IMR-90 (cell line): ENCODE data around the gene TBC1D32. TPM values are rescaled to one million over a fixed set of nuclear protein-coding genes. Genes with fewer than 3 reads are reported as not detected.

Source experiments
- ATAC-seq: fragments of 200-7000 bp; cut with Tn5 transposase; 2 replicates; pipeline ENCODE4 v1.9.1; 2020; ENCODE audit warnings: low read depth, mild to moderate bottlenecking, moderate library complexity
- BruUV-seq: library from RNA; stranded (reverse); fragments of 400-500 nt; replicated peaks from 2 replicates; lab custom pipeline; 2021; lab: Mats Ljungman, UMichigan
- CTCF ChIA-PET: fragments of 300-600 bp; formaldehyde crosslinking; extraction: SDS; loops from one replicate; lab custom pipeline; 2021; ENCODE audit warnings: antibody characterized with exemption; lab: Yijun Ruan, JAX
- POLR2A ChIA-PET: fragments of 300-600 bp; sonication (Branson Sonifier 250); formaldehyde crosslinking; loops from one replicate; lab custom pipeline; 2022; ENCODE audit warnings: antibody characterized with exemption; ENCODE audit not compliant: unreplicated experiment; lab: Charles Lee
- DNase-seq: peaks from one replicate; pipeline ENCODE4 v3.0.0; 2013
- H2AFZ ChIP-seq: replicated peaks from 2 replicates; pipeline ENCODE3; 2013; ENCODE audit warnings: low read length, mild to moderate bottlenecking; ENCODE audit not compliant: poor library complexity
- H2AK5ac ChIP-seq: 2 replicates; pipeline ENCODE4 v1.6.1; 2013; ENCODE audit warnings: low read depth, low read length, inconsistent platforms
- H2AK9ac ChIP-seq: replicated peaks from 2 replicates; pipeline ENCODE3; 2013; ENCODE audit warnings: mild to moderate bottlenecking, low read depth, low read length, moderate library complexity; ENCODE audit not compliant: poor library complexity
- H2BK120ac ChIP-seq: 2 replicates; pipeline ENCODE4 v1.6.1; 2013; ENCODE audit warnings: low read depth, low read length, inconsistent platforms
- H2BK15ac ChIP-seq: 3 replicates; pipeline ENCODE4 v1.6.1; 2013; ENCODE audit warnings: low read depth, low read length, inconsistent platforms
- H2BK20ac ChIP-seq: 2 replicates; pipeline ENCODE4 v1.6.1; 2013; ENCODE audit warnings: low read depth, mild to moderate bottlenecking, inconsistent platforms, low read length, moderate library complexity
- H2BK5ac ChIP-seq: 2 replicates; pipeline ENCODE4 v1.6.1; 2013; ENCODE audit warnings: mild to moderate bottlenecking, low read depth, low read length, inconsistent platforms; ENCODE audit not compliant: poor library complexity, severe bottlenecking
- H3K14ac ChIP-seq: replicated peaks from 2 replicates; pipeline ENCODE4 v1.6.1; 2013; ENCODE audit warnings: low read depth, low read length, inconsistent platforms
- H3K18ac ChIP-seq: 2 replicates; pipeline ENCODE4 v1.6.1; 2013; ENCODE audit warnings: low read depth, low read length, control low read depth
- H3K23ac ChIP-seq: 2 replicates; pipeline ENCODE4 v1.6.1; 2013; ENCODE audit warnings: low read depth, low read length, inconsistent platforms
- H3K27ac ChIP-seq: 2 replicates; pipeline ENCODE4 v1.5.1; 2013; ENCODE audit warnings: mild to moderate bottlenecking, control low read depth, low read length; ENCODE audit not compliant: insufficient read depth
- H3K27me3 ChIP-seq: 2 replicates; pipeline ENCODE4 v1.6.1; 2013; ENCODE audit warnings: low read length; ENCODE audit not compliant: control insufficient read depth, insufficient read depth
- H3K36me3 ChIP-seq: 2 replicates; pipeline ENCODE4 v1.6.1; 2013; ENCODE audit warnings: low read length, mixed read lengths; ENCODE audit not compliant: control insufficient read depth, insufficient read depth
- H3K4ac ChIP-seq: 2 replicates; pipeline ENCODE4 v1.6.1; 2013; ENCODE audit warnings: low read depth, low read length, inconsistent platforms
- H3K4me1 ChIP-seq: 2 replicates; pipeline ENCODE4 v1.6.1; 2013; ENCODE audit warnings: low read length, mixed read lengths; ENCODE audit not compliant: control insufficient read depth, insufficient read depth
- H3K4me2 ChIP-seq: 2 replicates; pipeline ENCODE4 v1.6.1; 2013; ENCODE audit warnings: low read depth, mild to moderate bottlenecking, control low read depth, low read length, moderate library complexity
- H3K4me3 ChIP-seq: 2 replicates; pipeline ENCODE4 v1.5.1; 2013; ENCODE audit warnings: low read depth, mild to moderate bottlenecking, control low read depth, low read length, moderate library complexity; ENCODE audit not compliant: insufficient read depth
- H3K56ac ChIP-seq: 2 replicates; pipeline ENCODE4 v1.6.1; 2013; ENCODE audit warnings: low read length, inconsistent platforms; ENCODE audit not compliant: insufficient read depth; ENCODE audit errors: extremely low read depth
- H3K79me1 ChIP-seq, 2 experiments: 2 replicates each; pipeline ENCODE4 v1.6.1; 2013; ENCODE audit warnings: low read length in 2 of 2, inconsistent platforms in 1 of 2, low read depth in 1 of 2
- H3K9ac ChIP-seq: 2 replicates; pipeline ENCODE4 v1.6.1; 2013; ENCODE audit warnings: low read depth, low read length, control low read depth
- H3K9me1 ChIP-seq: 2 replicates; pipeline ENCODE4 v1.6.1; 2013; ENCODE audit warnings: low read length, inconsistent platforms; ENCODE audit not compliant: insufficient read depth
- H3K9me3 ChIP-seq: 2 replicates; pipeline ENCODE4 v1.6.1; 2013; ENCODE audit warnings: low read length; ENCODE audit not compliant: control insufficient read depth, insufficient read depth
- H4K20me1 ChIP-seq: 2 replicates; pipeline ENCODE4 v1.6.1; 2013; ENCODE audit warnings: low read length, inconsistent platforms; ENCODE audit not compliant: insufficient read depth
- H4K5ac ChIP-seq: 2 replicates; pipeline ENCODE4 v1.6.1; 2013; ENCODE audit warnings: mild to moderate bottlenecking, low read depth, low read length, control low read depth
- H4K8ac ChIP-seq, 2 experiments: 2 replicates each; pipeline ENCODE4 v1.6.1; 2013; ENCODE audit warnings: low read depth in 2 of 2, low read length in 2 of 2, control low read depth in 1 of 2, inconsistent platforms in 1 of 2
- H4K91ac ChIP-seq: 2 replicates; pipeline ENCODE4 v1.6.1; 2013; ENCODE audit warnings: low read depth, low read length, inconsistent platforms; ENCODE audit not compliant: insufficient read depth
- CEBPB ChIP-seq: IDR thresholded peaks from 2 replicates; pipeline ENCODE4 v1.6.1; 2012; ENCODE audit warnings: low read depth, low read length, improper control_type of control experiment
- WGBS, 2 experiments: methylation state at CpG; one replicate each; pipeline versions ENCODE4 v1.1.5 to v1.1.7; 2013; ENCODE audit warnings: missing lambda C conversion rate in 2 of 2; ENCODE audit not compliant: insufficient read length in 1 of 2; ENCODE audit errors: extremely low coverage in 2 of 2; 5-methylcytosine and 5-hydroxymethylcytosine counted together
- dilution Hi-C: fragments of 300-500 bp; cut with HindIII; formaldehyde crosslinking; loops from one replicate; pipeline ENCODE4 v1.14.3; 2018; ENCODE audit warnings: low sequenced_read_pairs; ENCODE audit not compliant: unreplicated experiment
- in situ Hi-C: fragments of 300-500 bp; cut with MboI; formaldehyde crosslinking; loops from 3 replicates; pipeline ENCODE4 v1.14.3; 2019; ENCODE audit warnings: low sequenced_read_pairs, inconsistent platforms, mixed read lengths
- intact Hi-C: fragments of 100-400 bp; cut with micrococcal nuclease; formaldehyde crosslinking; loops from 2 replicates; pipeline ENCODE4 v1.10.0; 2022
- polyA plus RNA-seq, 3 experiments: library from polyadenylated mRNA; depleted of rRNA; stranded (reverse); fragments of >200 nt; gene quantifications; 2 replicates each; pipeline ENCODE4 v1.2.3, GENCODE V29; 2012; ENCODE audit warnings: low replicate concordance in 1 of 3
- total RNA-seq: library from RNA; depleted of rRNA; stranded (reverse); fragments of >200 nt; gene quantifications from 2 replicates; pipeline ENCODE4 v1.2.3, GENCODE V29; 2012
- TF ChIP-seq, protein P1 (sequence below): conservative IDR thresholded peaks from 2 replicates; pipeline ENCODE4 v1.5.1; 2012; ENCODE audit warnings: mild to moderate bottlenecking, low read depth, low read length, improper control_type of control experiment

TBC1D32 gene
- total and polyA plus RNA-seq, 2 of the 4 experiments (the other 2 are of a cell fraction): 3.0 to 7.2 TPM

DNA sequence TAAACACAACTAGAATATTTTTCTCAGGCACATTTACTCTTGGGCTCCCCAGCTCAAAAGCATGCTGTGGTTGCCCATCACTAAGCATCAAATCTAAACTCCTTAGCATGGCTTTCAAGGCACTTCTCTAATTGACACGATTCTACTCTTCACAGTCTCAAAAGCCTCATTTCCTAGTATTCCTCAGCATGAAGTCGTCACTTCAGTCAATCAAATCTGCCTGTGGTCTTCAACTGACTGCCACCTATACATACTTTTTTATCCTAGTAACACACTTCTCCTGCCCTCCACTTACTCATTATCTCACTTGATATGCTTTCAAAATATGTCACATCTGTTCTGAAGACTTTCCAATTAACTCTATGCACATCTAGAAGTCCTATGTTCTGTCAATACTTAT, 110.3 kb downstream of the TBC1D32 start:
- H3K27me3 ChIP-seq: no peaks in the 10 kb centered on the region
- no peaks in the 10 kb centered on the region for H3K36me3 ChIP-seq
- in situ Hi-C loops: no loop called here
- H3K4ac ChIP-seq: no peak overlapping the region
- no peaks in the 10 kb centered on the region for H3K9me3 ChIP-seq
- no peak overlapping the region for H3K27ac ChIP-seq
- H2BK5ac ChIP-seq: no peak overlapping the region
- no peak overlapping the region for H3K23ac ChIP-seq
- H2AFZ ChIP-seq: no peak overlapping the region
- dilution Hi-C loops: no loop called here
- H2AK9ac ChIP-seq: no peak overlapping the region
- no peak overlapping the region for H3K9ac ChIP-seq
- no peak overlapping the region for H2BK15ac ChIP-seq
- H2AK5ac ChIP-seq: no peak overlapping the region
- no peaks in the 10 kb centered on the region for H4K20me1 ChIP-seq
- ATAC-seq: no peak
- 91% methylated on average over 2 of the region's 2 CpGs; no CpG with 5 or more reads in 1 of the 2 experiments for WGBS, 2 experiments
- no peaks in the 10 kb centered on the region for H3K9me1 ChIP-seq
- TF ChIP-seq, protein P1, sequence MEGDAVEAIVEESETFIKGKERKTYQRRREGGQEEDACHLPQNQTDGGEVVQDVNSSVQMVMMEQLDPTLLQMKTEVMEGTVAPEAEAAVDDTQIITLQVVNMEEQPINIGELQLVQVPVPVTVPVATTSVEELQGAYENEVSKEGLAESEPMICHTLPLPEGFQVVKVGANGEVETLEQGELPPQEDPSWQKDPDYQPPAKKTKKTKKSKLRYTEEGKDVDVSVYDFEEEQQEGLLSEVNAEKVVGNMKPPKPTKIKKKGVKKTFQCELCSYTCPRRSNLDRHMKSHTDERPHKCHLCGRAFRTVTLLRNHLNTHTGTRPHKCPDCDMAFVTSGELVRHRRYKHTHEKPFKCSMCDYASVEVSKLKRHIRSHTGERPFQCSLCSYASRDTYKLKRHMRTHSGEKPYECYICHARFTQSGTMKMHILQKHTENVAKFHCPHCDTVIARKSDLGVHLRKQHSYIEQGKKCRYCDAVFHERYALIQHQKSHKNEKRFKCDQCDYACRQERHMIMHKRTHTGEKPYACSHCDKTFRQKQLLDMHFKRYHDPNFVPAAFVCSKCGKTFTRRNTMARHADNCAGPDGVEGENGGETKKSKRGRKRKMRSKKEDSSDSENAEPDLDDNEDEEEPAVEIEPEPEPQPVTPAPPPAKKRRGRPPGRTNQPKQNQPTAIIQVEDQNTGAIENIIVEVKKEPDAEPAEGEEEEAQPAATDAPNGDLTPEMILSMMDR: no peak
- no peak for TF ChIP-seq CEBPB
- intact Hi-C loops: loop anchor here (10.0 kb wide), 1 partner anchor 1869 kb away; no protein-coding TSS in a partner anchor
- H4K5ac ChIP-seq: no peak overlapping the region
- no peak overlapping the region for H3K14ac ChIP-seq
- ChIA-PET CTCF (no interaction called here), POLR2A (no interaction called here)
- no peaks in the 10 kb centered on the region for H3K4me1 ChIP-seq
- no peak overlapping the region for H4K91ac ChIP-seq
- DNase-seq: no peak
- H3K18ac ChIP-seq: no peak overlapping the region
- no peak overlapping the region for H2BK20ac ChIP-seq
- H2BK120ac ChIP-seq: no peak overlapping the region
- H3K79me1 ChIP-seq: no peaks in the 10 kb centered on the region
- H3K56ac ChIP-seq: no peak overlapping the region
- no peak overlapping the region for H3K4me2 ChIP-seq
- no TSS peak for BruUV-seq
- no peak overlapping the region for H4K8ac ChIP-seq
- no peak overlapping the region for H3K4me3 ChIP-seq
